ENCODE results near the gene SASH1.
A peak's percentile ranks its signal among the peaks of the same experiment; 100 is the strongest.

Gene SASH1

GRCh38 chr6:148343047-148343782 lies 577 bp downstream of the SASH1 start (continued):
- TF ChIP-seq, protein P1, sequence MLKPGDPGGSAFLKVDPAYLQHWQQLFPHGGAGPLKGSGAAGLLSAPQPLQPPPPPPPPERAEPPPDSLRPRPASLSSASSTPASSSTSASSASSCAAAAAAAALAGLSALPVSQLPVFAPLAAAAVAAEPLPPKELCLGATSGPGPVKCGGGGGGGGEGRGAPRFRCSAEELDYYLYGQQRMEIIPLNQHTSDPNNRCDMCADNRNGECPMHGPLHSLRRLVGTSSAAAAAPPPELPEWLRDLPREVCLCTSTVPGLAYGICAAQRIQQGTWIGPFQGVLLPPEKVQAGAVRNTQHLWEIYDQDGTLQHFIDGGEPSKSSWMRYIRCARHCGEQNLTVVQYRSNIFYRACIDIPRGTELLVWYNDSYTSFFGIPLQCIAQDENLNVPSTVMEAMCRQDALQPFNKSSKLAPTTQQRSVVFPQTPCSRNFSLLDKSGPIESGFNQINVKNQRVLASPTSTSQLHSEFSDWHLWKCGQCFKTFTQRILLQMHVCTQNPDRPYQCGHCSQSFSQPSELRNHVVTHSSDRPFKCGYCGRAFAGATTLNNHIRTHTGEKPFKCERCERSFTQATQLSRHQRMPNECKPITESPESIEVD (tag by site-specific recombination; IDR thresholded peaks at IDR 0.05): peak; percentile 68; the same call in 1 of the 2 replicates
- no peak for TF ChIP-seq ZNF843 (tag by site-specific recombination; IDR thresholded peaks at IDR 0.05)
- peak; percentile 54 for TF ChIP-seq ZBTB26 (tag by site-specific recombination; optimal IDR thresholded peaks at IDR 0.05)
- no peak for TF ChIP-seq ZNF624 (tag by site-specific recombination; IDR thresholded peaks at IDR 0.05)
- no peak for TF ChIP-seq ZNF560 (tag by site-specific recombination; IDR thresholded peaks at IDR 0.05; ENCODE audit: borderline replicate concordance)
- no peak for TF ChIP-seq ZNF639 (tag by site-specific recombination; IDR thresholded peaks at IDR 0.05)
- TF ChIP-seq, protein P2, sequence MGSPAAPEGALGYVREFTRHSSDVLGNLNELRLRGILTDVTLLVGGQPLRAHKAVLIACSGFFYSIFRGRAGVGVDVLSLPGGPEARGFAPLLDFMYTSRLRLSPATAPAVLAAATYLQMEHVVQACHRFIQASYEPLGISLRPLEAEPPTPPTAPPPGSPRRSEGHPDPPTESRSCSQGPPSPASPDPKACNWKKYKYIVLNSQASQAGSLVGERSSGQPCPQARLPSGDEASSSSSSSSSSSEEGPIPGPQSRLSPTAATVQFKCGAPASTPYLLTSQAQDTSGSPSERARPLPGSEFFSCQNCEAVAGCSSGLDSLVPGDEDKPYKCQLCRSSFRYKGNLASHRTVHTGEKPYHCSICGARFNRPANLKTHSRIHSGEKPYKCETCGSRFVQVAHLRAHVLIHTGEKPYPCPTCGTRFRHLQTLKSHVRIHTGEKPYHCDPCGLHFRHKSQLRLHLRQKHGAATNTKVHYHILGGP (tag by site-specific recombination; IDR thresholded peaks at IDR 0.05): no peak
- peak; percentile 98 for TF ChIP-seq SCRT2 (tag by site-specific recombination; IDR thresholded peaks at IDR 0.05)
- TF ChIP-seq ZNF792 (tag by site-specific recombination; IDR thresholded peaks at IDR 0.05): no peak
- TF ChIP-seq ZIC2 (tag by site-specific recombination; IDR thresholded peaks at IDR 0.05): peak; percentile 46
- TF ChIP-seq PATZ1 (tag by site-specific recombination; IDR thresholded peaks at IDR 0.05): 0 out of 2 replicates have a peak, but pooled peaks have one; percentile 19
- TF ChIP-seq ZBTB6 (tag by site-specific recombination; IDR thresholded peaks at IDR 0.05): peak; percentile 98
- TF ChIP-seq ZSCAN23 (tag by site-specific recombination; IDR thresholded peaks at IDR 0.05): no peak
- TF ChIP-seq ZNF596 (tag by site-specific recombination; IDR thresholded peaks at IDR 0.05): no peak
- TF ChIP-seq PRDM4 (tag by site-specific recombination; IDR thresholded peaks at IDR 0.05): no peak
- TF ChIP-seq EGR2 (tag by site-specific recombination; IDR thresholded peaks at IDR 0.05; ENCODE audit: low read depth): peak; percentile 67
- TF ChIP-seq PRDM10 (tag by site-specific recombination; IDR thresholded peaks at IDR 0.05): peak; percentile 54

Data from HEK293 (cell line).